Smooth muscle cell (in vitro differentiated cells): ENCODE measurements around the gene SPRY4. TPM values are rescaled to one million over a fixed set of nuclear protein-coding genes. Genes with fewer than 3 reads are reported as not detected.

Experiments
- DNase-seq: peaks from one replicate; lab custom pipeline; 2025; ENCODE audit not compliant: unreplicated experiment; lab: John Stamatoyannopoulos, UW
- H2AFZ ChIP-seq: fragments of 200-600 bp; sonication (generic); 2 replicates; pipeline ENCODE4 v1.6.0; 2016; ENCODE audit warnings: antibody characterized with exemption, low read depth, mild to moderate bottlenecking
- H3F3A ChIP-seq: fragments of 200-600 bp; sonication (generic); 2 replicates; pipeline ENCODE4 v1.6.0; 2017; ENCODE audit warnings: antibody characterized with exemption, low read depth
- H3K27ac ChIP-seq: fragments of 200-600 bp; sonication (generic); 2 replicates; pipeline ENCODE4 v1.5.1; 2016; ENCODE audit warnings: low read depth, mild to moderate bottlenecking
- H3K27me3 ChIP-seq: fragments of 200-600 bp; sonication (generic); 2 replicates; pipeline ENCODE4 v1.6.1; 2016; ENCODE audit warnings: low read depth, mild to moderate bottlenecking
- H3K36me3 ChIP-seq: fragments of 200-600 bp; sonication (generic); 2 replicates; pipeline ENCODE4 v1.5.1; 2016; ENCODE audit warnings: low read depth
- H3K4me1 ChIP-seq: fragments of 200-600 bp; sonication (generic); 2 replicates; pipeline ENCODE4 v1.5.1; 2016; ENCODE audit warnings: low read depth
- H3K4me2 ChIP-seq: fragments of 200-600 bp; sonication (generic); 2 replicates; pipeline ENCODE4 v1.6.0; 2016; ENCODE audit warnings: mild to moderate bottlenecking
- H3K4me3 ChIP-seq: fragments of 200-600 bp; sonication (generic); 2 replicates; pipeline ENCODE4 v1.5.1; 2016; ENCODE audit warnings: mild to moderate bottlenecking
- H3K79me2 ChIP-seq: fragments of 200-600 bp; sonication (generic); 2 replicates; pipeline ENCODE4 v1.6.0; 2016; ENCODE audit warnings: low read depth, mild to moderate bottlenecking
- H3K9ac ChIP-seq: fragments of 200-600 bp; sonication (generic); 2 replicates; pipeline ENCODE4 v1.6.0; 2016; ENCODE audit warnings: low read depth
- H3K9me3 ChIP-seq: fragments of 200-600 bp; sonication (generic); replicated peaks from 2 replicates; pipeline ENCODE4 v1.5.1; 2016; ENCODE audit warnings: low read depth
- H4K20me1 ChIP-seq: fragments of 200-600 bp; sonication (generic); 2 replicates; pipeline ENCODE4 v1.6.0; 2016; ENCODE audit warnings: low read depth
- WGBS: methylation state at CpG from one replicate; pipeline ENCODE4 v1.1.7; 2016; ENCODE audit warnings: low lambda C conversion rate; 5-methylcytosine and 5-hydroxymethylcytosine counted together
- polyA plus RNA-seq: library from polyadenylated mRNA; unstranded; fragments of >200 nt; fragmentation: Nextera tagmentation; extraction: Ambion mirVana; gene quantifications from 2 replicates; pipeline ENCODE4 v1.2.1, GENCODE V29; 2016
- total RNA-seq: library from RNA; depleted of rRNA; stranded (reverse); fragments of >200 nt; gene quantifications from 2 replicates; pipeline ENCODE4 v1.2.3, GENCODE V29; 2014
- TF ChIP-seq, protein P1 (sequence below): fragments of 200-600 bp; sonication (generic); IDR thresholded peaks from 2 replicates; pipeline ENCODE4 v1.5.1; 2017; ENCODE audit warnings: borderline replicate concordance, mild to moderate bottlenecking, antibody characterized with exemption; ENCODE audit not compliant: insufficient read depth, poor library complexity, severe bottlenecking

The SPRY4 gene
- total and polyA plus RNA-seq, 2 experiments from 2014 or later = 49.3 to 74.2 TPM

GRCh38 chr5:142315096-142315900, 9.5 kb downstream of the SPRY4 start:
- TF ChIP-seq, protein P1, sequence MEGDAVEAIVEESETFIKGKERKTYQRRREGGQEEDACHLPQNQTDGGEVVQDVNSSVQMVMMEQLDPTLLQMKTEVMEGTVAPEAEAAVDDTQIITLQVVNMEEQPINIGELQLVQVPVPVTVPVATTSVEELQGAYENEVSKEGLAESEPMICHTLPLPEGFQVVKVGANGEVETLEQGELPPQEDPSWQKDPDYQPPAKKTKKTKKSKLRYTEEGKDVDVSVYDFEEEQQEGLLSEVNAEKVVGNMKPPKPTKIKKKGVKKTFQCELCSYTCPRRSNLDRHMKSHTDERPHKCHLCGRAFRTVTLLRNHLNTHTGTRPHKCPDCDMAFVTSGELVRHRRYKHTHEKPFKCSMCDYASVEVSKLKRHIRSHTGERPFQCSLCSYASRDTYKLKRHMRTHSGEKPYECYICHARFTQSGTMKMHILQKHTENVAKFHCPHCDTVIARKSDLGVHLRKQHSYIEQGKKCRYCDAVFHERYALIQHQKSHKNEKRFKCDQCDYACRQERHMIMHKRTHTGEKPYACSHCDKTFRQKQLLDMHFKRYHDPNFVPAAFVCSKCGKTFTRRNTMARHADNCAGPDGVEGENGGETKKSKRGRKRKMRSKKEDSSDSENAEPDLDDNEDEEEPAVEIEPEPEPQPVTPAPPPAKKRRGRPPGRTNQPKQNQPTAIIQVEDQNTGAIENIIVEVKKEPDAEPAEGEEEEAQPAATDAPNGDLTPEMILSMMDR = no peak
- no peak overlapping the region for H3K4me3 ChIP-seq
- H3F3A ChIP-seq = peaks cover 58% of the 10 kb centered on the region
- peaks cover 26% of the 10 kb centered on the region for H3K4me1 ChIP-seq
- peak overlapping the region; percentile 65 for H3K27ac ChIP-seq
- peaks cover 100% of the 10 kb centered on the region for H3K79me2 ChIP-seq
- H3K9me3 ChIP-seq = no peaks in the 10 kb centered on the region
- WGBS = 82% methylated on average over 6 of the region's 6 CpGs
- H3K4me2 ChIP-seq = peak overlapping the region; percentile 21
- DNase-seq = no peak
- no peaks in the 10 kb centered on the region for H3K27me3 ChIP-seq
- no peaks in the 10 kb centered on the region for H3K36me3 ChIP-seq
- no peak overlapping the region for H3K9ac ChIP-seq
- peaks cover 100% of the 10 kb centered on the region for H4K20me1 ChIP-seq
- H2AFZ ChIP-seq = no peak overlapping the region

DNA sequence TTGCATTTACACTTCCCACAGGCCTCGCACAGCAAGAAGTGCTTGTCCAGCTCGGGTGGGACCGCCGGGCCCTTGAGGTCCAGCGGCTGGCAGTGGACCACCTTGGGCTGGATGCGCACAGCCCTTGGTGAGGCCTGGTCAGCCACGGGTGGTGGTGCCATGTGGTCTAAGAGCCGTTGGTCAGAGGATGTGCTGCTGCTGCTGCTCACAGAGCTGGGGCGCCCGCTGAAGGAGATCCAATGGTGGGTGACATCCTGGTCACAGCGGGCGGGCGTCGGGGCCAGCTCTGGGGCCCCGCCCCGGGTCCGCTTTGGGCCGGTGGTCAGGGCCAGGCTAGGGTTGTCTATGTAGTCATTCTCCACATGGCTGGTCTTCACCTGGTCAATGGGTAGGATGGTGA, 10.2 kb downstream of the SPRY4 start:
- Histone ChIP-seq H3K4me3 (no peak overlapping the region), H4K20me1 (peaks cover 100% of the 10 kb centered on the region), H3F3A (peaks cover 56% of the 10 kb centered on the region), H3K27ac (peak overlapping the region; percentile 15), H3K4me2 (no peak overlapping the region), H3K4me1 (peaks cover 19% of the 10 kb centered on the region), H2AFZ (no peak overlapping the region), H3K79me2 (peaks cover 100% of the 10 kb centered on the region), H3K27me3 (no peaks in the 10 kb centered on the region), H3K9me3 (no peaks in the 10 kb centered on the region), H3K36me3 (no peaks in the 10 kb centered on the region), H3K9ac (no peak overlapping the region)
- DNase-seq = no peak
- 96% methylated on average over 18 of the region's 18 CpGs for WGBS
- TF ChIP-seq, protein P1 = no peak

DNA sequence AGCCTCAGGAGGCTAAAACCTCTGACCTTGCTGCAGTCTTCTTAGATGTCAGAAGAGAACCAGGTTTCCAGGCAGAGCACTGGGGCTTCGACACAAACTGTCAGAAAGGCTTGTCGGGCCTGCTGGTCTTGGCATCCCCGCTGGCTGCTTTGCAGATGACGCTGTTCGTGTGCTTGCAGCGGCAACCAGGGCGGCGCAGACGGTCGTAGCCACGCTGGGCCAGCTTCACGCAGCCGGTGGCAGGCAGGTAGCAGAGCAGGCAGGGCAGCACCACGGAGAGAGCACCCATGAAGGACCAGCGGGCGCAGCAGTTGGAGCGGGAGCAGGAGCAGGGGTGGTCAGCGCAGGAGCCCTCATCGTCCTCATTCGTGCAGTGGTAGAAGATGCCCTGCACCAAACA, 10.7 kb downstream of the SPRY4 start:
- WGBS = 94% methylated on average over 20 of the region's 20 CpGs
- TF ChIP-seq, protein P1 = no peak

More for the DNA sequence above, 10.7 kb downstream of the SPRY4 start:
- Histone ChIP-seq H3K27ac (no peak overlapping the region), H3K79me2 (peaks cover 100% of the 10 kb centered on the region), H3K4me1 (peaks cover 14% of the 10 kb centered on the region), H2AFZ (no peak overlapping the region), H3K9ac (no peak overlapping the region), H3K4me3 (no peak overlapping the region), H3K36me3 (no peaks in the 10 kb centered on the region), H4K20me1 (peaks cover 100% of the 10 kb centered on the region), H3K27me3 (no peaks in the 10 kb centered on the region), H3K4me2 (no peak overlapping the region), H3F3A (peaks cover 51% of the 10 kb centered on the region), H3K9me3 (no peaks in the 10 kb centered on the region)
- DNase-seq = no peak
